Stimulated activated CD8-positive, alpha-beta memory T cell treated with anti-CD3 and anti-CD28 coated beads, Interleukin-12 subunit alpha, Interleukin-12 subunit beta, amount 100 ng/mL, for 4 hours (primary cell): ENCODE data around the gene NPHP4.

ENCODE experiments used
- DNase-seq: peaks from one replicate; pipeline ENCODE4 v3.0.0-alpha.2; 2020; ENCODE audit warnings: low read depth

Gene NPHP4

DNA sequence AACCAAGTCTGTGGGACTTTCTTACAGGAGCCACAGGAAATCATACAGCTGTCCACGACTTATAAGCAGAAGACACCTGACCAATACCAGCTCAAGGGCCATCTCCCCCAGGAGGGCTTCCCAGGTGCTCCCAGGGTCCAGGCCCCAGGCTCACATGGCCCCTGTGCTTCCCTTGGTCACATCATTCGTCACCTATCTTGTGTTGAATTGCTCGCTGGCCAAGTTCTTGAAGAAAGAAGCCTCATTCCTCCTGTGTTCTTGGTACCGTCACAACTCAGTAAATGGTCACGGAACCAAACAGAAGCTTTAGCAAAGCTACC, 3.0 kb downstream of the NPHP4 start:
- DNase-seq: no peak

DNA sequence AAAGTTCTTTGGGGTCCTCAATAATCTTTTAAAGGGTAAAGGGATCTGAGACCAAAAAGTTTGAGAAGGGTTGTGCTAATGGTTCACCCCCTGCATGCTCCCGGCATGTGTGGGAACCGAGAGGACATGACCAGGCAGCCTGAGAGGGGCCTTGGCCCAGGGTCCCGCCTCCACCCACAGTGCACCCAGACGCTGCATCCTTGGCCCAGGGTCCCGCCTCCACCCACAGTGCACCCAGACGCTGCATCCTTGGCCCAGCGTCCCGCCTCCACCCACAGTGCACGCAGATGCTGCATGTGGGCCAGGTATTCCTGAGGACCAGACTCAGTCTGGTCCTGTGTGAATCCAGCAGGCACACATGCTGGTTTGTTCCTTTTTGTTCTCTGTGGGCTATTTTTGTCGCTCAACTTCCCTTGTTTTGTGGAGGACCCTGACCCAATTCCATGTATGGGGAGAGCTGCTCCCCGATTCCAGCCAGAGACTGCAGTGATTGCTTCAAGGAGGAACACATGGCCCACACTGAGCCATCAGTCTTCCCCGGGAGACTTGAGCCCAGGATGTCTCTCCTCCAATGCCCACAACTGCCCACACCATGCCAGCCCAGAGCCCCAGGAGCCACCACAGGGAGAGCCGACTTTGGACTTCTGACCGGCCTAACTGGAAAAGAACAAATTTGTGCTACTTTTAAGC, 3.5 kb downstream of the NPHP4 start:
- no peak for DNase-seq

DNA sequence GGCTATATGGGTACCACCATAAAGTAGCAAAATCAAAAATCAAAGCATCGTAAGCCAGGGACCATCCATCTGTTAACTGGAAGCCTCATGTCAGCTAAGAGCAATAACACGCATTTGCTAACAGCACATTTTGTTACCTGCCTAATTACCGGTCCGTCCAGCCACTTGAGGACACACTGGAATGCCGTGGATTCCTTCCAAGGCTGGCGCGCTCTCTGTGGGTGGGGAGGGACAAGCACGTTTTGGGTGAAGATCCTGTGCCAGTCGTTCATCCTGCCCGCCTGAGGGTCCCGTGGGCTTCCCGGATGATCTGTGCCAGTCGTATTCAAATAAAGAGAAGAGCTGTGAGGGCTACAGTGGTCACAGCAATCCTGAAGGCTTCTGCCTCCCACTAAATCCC, 6.2 kb downstream of the NPHP4 start:
- DNase-seq: no peak

DNA sequence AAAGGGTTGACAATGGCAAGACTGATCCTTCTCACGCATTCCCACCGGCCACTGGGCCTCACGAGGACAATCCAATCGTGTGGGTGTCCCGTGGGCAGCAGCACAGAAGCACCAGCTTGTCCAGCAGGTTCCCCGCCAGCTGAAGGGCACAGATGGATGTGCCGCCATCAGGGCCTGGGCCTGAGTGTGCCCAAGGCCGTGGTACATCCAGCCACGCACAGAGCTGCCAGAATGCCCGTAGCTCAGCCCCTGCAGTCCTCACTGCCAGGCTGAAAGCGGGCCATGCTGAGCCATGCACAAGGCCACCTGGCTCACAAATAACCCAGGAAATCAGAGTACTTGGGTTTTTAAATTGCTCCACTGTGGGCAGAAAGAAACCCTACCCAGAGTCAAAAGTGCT, 7.0 kb downstream of the NPHP4 start:
- DNase-seq: no peak

DNA sequence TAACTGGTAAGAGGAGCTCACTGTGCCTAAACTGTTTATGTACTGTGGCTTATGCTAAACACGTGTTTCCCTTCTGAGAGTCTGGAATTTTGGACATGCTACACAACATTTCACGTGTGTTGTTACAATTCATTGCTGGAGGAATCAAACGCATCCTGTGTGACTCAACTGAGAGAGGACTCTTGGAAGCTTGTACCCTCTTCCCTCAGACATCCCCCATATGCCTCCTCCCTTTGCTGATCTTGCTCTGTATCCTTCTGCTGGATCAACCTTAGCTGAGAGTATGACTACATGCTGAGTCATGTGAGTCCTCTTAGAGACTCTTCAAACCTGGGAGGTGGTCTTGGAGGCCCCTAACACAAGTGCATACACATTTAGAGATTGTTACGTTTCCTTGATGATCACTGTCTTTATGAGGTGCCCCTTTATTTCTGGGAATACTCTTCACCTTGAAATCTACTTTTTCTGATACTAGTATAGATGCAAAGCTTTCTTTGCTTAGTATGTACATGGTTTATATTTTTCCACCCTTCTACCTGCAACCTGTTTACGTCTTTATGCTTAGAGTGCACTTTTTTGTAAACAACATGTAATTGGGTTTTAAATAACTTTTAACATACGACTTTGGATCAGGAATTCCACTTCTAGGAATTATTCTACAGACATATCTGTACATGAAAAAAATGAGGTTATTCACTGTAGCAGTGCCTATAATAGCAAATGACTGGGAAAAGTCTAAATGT, 8.7 kb downstream of the NPHP4 start:
- no peak for DNase-seq

DNA sequence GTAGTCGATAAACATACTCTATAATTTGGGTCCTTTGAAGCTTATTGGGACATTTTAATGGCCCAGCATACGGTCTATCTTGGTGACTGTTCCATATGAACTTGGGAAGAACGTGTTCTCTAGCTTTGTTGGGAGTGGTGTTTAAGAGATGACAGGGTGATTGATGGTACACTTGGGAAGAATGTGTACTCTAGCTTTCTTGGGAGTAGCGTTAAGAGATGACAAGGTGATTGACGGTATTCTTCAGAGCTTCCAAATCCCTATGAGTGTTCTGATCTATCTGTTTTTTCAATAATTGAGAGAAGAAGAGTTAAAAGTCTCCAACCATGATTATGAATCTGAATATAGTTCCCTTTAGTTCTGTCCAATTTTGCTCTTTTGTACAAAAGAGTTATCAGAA, 9.4 kb downstream of the NPHP4 start:
- no peak for DNase-seq

DNA sequence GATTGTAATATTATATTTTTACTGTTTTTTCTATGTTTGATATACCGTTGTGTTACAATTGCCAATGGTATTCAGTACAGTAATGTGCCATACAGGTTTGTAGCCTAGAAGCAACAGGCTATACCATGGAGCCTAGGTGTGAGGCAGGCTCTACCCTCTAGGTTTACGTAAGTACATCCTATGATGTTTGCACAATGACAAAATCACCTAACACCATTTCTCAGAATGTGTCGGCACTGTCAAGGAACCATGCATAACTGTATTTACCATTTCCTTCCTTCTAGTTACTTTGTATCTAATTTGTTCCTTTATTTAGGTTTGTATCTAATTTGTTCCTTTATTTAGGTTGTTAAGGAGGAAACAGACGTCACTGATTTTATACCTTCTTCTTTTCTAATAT, 9.9 kb downstream of the NPHP4 start:
- DNase-seq: no peak

DNA sequence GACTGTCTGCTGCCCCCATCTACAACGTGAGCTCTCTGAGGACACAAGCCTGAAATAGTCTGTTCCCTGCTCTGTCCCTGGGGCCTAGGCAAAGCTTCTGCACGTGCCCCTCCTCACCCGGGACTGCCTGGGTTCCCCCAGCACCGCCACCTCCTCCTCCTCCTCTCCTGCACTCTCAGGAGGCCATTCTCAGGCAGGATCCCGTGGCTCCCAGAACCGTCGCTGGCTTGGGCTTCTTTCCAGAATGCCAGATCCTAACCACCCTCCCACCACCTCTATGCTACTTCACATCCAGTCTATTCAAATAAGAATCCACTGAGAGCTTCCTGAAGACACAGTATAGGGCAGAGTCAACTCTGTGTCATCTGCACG, 11.2 kb downstream of the NPHP4 start:
- no peak for DNase-seq

DNA sequence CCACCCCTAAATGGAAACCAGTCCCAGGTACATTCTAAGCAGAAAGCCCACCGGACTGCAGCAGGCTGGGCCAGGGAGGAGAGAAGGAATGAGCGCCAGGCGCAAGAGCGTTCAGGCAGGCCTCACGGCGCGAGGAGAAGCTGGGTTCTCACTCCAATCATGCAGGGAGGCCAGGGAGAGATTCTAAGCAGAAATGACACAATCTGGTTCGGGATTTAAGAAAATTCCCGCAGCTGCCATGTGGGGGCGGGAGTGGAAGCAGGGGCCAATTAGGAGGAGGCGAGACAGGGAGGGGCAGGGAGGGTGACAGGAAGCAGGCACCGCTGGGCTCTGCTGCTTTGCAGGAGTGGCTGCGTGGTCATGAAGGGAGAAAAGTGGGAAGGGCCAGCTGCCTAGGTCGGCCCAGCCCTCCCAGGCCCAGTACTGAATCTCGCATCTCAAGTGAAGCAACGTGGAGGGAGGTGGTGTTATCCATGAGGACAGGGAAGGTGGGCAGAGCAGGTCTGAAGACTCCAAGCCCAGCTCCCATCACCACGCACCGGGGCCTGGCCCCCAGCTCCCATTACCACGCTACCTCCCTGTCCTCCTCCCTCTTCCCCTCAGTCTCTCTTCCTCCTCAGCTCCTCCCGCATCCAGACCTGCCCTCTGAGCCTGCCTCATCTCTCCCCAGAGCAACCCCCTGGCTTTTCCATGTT, 11.8 kb downstream of the NPHP4 start:
- DNase-seq: no peak

DNA sequence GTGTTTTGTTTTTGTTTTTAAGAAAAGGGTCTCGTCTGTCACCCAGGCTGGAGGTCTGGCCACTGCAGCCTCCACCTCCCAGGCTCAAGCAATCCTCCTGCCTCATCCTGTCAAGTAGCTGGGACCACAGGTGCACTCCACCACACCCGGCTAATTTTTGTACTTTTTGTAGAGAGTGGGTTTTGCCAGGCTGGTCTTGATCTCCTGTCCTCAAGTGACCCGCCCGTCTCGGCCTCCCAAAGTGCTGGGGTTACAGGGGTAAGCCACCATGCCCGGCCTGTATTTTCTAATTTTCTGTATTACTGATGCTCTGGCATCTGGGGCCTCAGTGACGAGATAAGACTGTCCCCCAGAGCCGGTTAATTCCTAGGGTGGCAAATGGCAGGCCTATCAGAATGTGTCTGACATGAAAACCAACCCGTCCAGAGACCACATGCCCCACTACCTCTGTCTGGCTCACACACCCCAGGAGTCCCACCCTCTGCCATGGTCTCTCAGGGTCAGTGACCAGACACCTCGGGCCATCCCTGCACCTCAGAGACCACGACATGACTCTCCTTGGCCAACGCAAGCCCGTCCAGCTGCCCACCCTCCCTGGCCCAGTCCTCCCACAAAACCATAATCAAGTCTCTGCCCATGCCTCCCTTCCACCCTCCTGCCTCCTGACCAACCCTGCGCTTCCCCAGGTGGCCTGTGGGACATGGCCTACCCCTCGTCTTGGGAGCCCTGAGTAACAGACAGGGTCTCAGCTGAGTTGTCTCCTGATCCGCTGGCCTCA, 12.5 kb downstream of the NPHP4 start:
- DNase-seq: no peak

DNA sequence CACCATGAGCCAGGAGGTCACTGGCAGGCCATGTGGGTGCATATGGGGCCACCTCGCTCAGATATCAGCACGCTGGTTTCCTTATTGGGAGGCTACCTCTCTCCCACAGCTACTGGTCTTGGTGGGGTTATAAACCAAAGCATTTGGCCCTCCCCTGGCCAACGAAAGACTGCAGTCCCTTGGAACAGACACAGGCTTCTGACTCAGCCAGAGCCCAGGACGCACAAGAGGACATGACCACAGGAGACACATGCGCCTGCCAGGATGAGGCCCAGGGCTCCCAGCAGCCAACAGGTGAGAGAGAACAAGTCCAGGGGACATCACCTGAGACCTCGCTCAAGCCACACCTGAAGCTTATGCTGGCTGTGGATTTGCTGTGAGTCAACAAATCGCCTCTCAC, 13.8 kb downstream of the NPHP4 start:
- DNase-seq: no peak

DNA sequence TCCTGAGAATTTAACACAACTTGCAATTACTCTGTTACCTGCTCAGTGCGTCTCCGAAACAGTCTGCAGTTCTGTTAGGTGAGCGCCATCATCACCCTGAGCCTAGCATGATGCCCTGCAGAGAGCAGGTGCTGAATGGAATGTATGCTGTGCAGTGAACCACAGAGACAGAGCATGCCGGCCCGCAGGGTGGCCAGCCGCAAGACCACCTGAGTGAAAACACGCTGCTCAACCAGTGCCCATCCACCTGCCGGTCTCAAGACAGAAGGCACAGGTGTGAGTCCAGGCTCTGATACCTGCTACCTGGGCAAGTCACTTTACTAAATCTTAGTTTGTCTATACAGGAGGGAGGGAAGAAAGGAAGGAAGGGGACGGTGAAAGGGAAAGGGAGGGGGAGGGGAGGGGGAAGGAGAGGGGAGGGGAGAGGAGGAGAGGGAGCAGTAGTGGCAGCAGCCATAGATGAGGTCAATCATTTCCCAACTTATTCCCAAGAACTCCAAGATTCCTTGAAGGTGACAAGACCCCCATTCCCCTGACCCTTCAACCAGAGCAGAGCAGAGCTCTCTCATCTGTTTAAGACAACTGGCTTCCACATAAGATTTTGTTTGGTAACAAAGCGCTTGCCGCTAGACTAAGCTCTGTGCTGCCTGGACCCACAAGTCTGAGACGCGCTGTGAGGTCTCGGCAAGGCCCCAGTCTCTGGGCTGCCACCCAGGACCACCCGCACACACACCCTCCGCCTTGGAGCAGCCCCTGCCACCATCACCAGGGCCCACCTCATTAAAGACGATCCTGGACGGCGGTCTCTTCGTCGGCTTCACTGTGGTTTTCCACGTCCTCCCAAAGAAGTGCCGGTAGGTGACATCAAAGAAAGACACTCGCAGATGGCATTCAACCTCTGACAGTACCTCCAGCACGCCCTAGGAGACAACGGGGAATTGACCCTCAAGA, 14.5 kb downstream of the NPHP4 start:
- no peak for DNase-seq

DNA sequence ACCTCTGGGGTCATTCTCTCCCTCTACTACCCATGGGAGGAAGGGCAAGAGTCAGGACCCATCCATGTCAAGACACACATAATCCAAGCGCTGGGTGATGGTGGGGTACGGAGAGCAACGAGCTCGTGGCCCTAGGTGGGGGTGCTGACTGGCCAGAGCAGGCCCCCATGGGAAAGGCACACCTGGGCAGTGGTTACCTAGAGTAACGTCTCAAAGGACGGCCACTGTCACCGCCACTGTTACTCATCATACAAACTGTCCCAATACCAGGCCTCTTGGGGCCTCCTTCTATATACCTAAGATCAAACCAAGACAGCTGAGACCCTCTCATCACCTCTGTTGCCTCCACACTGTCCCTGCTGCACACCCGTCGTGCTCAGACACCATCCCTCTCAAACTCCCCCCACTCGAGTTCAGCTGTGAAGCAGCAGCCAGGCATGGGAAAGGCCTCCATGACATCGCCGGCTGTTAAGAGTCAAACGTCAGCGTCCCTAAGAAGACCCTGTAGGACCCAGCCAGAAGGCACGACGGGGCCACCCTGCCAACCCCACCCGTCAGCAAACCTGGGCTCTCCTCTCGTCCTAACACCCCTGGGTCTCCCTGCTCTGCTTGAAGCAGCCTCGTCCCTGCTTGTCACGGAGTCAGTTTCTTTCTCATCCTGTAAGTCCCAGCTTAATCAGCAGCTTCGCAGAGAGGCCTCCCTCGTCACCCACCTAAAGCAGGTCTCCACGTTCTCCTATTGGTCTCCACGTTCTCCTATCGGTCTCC, 15.3 kb downstream of the NPHP4 start:
- DNase-seq: no peak

DNA sequence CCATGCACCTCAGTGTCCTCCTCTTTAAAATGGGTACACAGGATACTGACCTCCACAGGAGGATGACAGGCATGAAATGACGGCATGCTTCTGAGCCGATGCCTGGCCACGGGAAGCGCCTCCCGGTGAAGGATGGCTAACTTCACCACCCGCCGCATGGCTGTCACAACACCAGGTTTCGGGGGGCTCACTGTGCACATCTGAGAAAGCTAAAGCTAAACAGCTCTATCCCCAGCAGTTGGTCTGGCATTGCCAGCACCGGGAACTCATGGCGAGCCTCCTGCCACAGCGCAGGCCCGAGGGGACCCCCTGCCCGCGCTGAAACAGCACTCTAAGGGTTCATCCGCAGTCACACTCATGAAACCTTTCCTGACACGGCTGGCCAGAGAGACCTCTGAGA, 16.0 kb downstream of the NPHP4 start:
- DNase-seq: no peak

DNA sequence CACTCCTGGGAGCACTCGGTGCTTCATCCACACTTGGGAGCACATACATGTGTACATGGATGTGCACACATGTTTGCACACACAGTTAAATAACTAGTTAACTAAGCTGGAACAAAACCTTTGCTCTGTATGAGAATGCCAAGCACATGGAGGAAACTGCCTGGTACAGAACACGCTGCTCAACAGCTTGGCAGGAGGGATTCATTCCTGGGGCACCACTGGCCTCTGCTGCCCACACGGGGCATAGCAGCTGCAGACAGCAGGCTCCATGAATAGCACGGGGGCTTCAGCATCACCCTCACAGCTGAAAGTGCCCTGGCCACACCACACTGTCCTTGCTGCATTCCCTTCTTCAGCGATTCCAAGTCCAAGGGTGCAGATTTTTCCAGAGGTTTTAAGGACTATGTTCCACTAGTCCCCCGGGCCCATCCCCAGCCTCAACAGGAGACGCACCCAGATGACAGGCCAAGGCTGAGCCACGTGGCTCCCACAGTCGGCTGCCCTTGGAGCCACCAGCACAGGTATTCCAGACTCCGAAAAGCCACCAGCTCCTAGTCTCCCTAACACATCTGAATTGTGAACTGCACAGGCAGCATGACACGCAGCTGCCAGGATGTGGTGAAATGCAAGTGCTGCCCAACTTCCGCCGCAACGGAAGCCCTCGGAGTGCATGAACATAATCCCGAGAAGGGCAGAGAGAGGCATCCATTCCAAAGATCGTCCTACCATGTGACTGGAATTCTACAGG, 16.9 kb downstream of the NPHP4 start:
- no peak for DNase-seq

DNA sequence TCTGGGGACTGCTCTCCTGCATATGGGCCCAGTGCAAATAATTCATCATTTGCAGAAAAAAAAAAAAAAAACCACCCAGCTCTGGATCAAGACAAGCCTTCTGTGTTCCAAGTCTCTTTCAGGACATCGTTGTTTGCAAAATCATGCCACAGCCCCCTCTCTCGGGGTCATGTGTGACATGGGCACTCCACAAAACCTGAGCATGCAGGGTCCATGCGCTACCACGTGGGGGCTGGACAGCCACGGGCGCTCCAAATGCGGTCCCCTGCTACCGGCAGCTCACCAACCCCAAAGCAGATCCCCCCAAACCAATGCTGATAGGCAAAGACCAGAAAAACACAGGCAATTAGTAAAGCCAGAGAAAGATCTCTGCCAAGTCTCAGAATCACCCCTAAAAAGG, 17.6 kb downstream of the NPHP4 start:
- DNase-seq: no peak

DNA sequence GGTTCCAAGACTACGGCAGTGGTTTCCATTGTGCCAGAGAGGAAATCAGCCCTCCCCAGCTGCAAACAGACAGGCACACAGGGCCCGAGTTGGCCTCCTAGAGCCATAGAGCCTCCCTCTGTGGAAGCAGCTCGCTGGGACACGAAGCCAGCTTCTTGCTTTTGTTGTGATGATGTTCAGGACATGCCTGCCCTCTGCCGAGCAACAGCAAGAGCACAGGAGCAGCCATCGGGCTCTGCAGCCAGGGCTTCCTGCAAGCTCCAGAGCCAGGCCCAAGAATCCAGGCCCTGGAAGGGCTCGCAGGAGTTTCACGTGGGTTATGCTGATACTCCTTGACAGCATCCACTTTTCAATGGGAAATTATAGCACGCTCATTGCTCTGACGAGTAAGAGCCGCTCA, 18.5 kb downstream of the NPHP4 start:
- DNase-seq: no peak

DNA sequence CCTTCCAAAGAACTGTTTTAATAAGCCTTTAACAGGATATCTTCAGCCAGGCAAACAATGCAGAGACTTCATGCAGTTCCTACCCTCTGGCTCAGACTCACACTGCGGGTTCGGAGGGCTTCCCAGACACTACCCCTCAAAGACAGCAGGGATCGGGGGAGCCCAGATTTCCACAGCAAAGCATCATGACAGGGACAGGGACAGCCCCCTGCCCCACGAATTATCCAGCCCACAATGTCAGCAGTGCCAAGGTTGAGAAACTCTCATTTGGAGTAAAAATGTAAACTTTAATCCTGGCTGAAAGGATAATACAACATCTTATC, 20.1 kb downstream of the NPHP4 start:
- no peak for DNase-seq

DNA sequence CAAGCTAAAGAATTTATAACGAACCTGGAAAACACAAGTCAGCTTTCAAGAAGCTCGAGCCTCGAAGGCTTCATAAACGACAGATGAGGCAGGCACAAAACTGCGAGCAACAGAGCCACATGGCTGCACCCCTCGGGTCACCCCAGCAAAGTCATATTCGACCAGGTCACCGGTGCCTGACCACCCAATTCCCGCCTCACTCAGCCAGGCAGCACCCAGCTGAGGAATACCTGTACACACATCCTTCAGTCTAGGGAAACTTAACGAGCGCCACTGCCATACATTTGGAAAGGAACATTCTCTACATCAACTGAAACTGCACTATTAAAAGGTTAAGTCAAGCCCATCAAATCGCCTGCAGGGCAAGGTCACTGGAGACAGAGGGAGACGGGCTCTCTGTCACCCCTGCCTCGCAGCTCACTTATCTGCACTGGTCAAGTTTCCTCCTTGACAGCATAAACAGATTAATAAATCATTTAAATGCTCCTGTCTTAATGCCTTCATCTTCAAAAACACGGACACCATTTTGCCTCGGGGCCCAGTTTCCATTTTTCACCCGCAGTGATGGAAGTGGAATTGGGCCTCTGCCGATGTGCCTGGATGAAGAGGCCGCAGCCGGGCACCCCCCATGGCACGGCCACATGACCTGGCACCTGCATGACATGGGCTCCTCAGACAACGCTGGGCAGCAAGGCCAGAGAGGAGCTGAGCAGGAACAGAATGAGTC, 20.6 kb downstream of the NPHP4 start:
- DNase-seq: no peak
